ENCODE results near the gene TCF21. TPM values are rescaled to one million over a fixed set of nuclear protein-coding genes. Genes with fewer than 3 reads are reported as not detected.
A peak's percentile ranks its signal among the peaks of the same experiment; 100 is the strongest.

TCF21 gene
- polyA plus RNA-seq, 2 of the 4 experiments (the other 2 are of a cell fraction), result 0.12 to 0.25 TPM

DNA sequence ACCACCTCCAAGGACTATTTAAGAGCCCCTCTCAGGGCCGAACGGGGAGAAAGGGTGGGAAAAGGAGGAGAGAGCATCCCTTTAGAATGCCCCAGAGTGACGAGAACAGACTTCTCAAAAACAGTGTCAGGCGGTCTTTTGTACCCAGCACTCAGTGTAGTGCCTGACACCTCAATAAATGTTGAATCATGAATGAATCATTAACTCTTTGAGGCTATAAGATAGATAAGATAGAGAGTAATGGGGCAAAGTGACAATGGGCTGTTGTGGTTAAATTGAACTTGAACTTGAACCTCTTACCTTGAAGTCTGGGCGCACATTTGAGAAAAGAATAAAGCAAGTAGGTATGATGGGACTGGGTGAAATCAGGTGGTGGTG is 7.4 kb downstream of the TCF21 start:
- Histone ChIP-seq H3K27ac (peak overlapping the region in 1 of 2 experiments; percentile 68; a peak in 3 of 6 replicates), H3K4me1 (peaks cover 19% of the 10 kb centered on the region), H3K4me2 (peak overlapping the region; percentile 37; the same call in 2 of the 3 replicates), H3K9me3 (no peaks in the 10 kb centered on the region), H3K4me3 (no peak overlapping the region)
- CTCF ChIA-PET, result no interaction called here
- POLR2A ChIA-PET, result no interaction called here
- no peak for DNase-seq (ENCODE audit: low read depth in 1 of 2, low spot score in 1 of 2)
- TF ChIP-seq ZFP36 (IDR thresholded peaks at IDR 0.05; ENCODE audit: borderline replicate concordance, partially characterized antibody), result no peak
- WGBS (ENCODE audit: missing lambda C conversion rate), result 71% methylated on average over 5 of the region's 5 CpGs
- ATAC-seq, result no peak
- no peak for FAIRE-seq

GRCh38 chr6:133898263-133898662 is 9.3 kb downstream of the TCF21 start:
- H3K4me1 ChIP-seq, result peaks cover 19% of the 10 kb centered on the region
- POLR2A ChIA-PET, result no interaction called here
- no peak overlapping the region for H3K4me3 ChIP-seq
- WGBS (ENCODE audit: missing lambda C conversion rate), result 56% methylated on average over 1 of the region's 1 CpG
- no peak overlapping the region for H3K4me2 ChIP-seq
- FAIRE-seq (no peak), DNase-seq (ENCODE audit: low read depth in 1 of 2, low spot score in 1 of 2) (no peak), ATAC-seq (no peak)
- CTCF ChIA-PET, result interaction anchor here (0.7 to 1.2 kb wide), 2 partner anchors 89 to 329 kb away, joined by 3 to 4 read pairs; no protein-coding TSS in a partner anchor
- H3K9me3 ChIP-seq, result no peaks in the 10 kb centered on the region
- no peak for TF ChIP-seq MAZ (IDR thresholded peaks at IDR 0.05; ENCODE audit: borderline replicate concordance, low read depth, low read length)
- TF ChIP-seq, protein P1, sequence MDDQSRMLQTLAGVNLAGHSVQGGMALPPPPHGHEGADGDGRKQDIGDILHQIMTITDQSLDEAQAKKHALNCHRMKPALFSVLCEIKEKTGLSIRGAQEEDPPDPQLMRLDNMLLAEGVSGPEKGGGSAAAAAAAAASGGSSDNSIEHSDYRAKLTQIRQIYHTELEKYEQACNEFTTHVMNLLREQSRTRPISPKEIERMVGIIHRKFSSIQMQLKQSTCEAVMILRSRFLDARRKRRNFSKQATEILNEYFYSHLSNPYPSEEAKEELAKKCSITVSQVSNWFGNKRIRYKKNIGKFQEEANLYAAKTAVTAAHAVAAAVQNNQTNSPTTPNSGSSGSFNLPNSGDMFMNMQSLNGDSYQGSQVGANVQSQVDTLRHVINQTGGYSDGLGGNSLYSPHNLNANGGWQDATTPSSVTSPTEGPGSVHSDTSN (IDR thresholded peaks at IDR 0.05), result no peak
- no peak for TF ChIP-seq CBX2 (IDR thresholded peaks at IDR 0.05; ENCODE audit: borderline replicate concordance, low read depth)
- no peak for TF ChIP-seq CHD4 (IDR thresholded peaks at IDR 0.05; ENCODE audit: borderline replicate concordance)
- no peak for TF ChIP-seq CEBPB (IDR thresholded peaks at IDR 0.05)
- no peak for TF ChIP-seq GATA3 (IDR thresholded peaks at IDR 0.05; ENCODE audit: borderline replicate concordance)
- no peak for TF ChIP-seq RAD21 (conservative IDR thresholded peaks at IDR 0.05 in 1 of 2, IDR thresholded peaks at IDR 0.05 in 1 of 2)
- TF ChIP-seq EHMT2 (IDR thresholded peaks at IDR 0.05; ENCODE audit: low read depth), result no peak
- no peak for TF ChIP-seq HDAC2 (IDR thresholded peaks at IDR 0.05)
- TF ChIP-seq, protein P2, sequence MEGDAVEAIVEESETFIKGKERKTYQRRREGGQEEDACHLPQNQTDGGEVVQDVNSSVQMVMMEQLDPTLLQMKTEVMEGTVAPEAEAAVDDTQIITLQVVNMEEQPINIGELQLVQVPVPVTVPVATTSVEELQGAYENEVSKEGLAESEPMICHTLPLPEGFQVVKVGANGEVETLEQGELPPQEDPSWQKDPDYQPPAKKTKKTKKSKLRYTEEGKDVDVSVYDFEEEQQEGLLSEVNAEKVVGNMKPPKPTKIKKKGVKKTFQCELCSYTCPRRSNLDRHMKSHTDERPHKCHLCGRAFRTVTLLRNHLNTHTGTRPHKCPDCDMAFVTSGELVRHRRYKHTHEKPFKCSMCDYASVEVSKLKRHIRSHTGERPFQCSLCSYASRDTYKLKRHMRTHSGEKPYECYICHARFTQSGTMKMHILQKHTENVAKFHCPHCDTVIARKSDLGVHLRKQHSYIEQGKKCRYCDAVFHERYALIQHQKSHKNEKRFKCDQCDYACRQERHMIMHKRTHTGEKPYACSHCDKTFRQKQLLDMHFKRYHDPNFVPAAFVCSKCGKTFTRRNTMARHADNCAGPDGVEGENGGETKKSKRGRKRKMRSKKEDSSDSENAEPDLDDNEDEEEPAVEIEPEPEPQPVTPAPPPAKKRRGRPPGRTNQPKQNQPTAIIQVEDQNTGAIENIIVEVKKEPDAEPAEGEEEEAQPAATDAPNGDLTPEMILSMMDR (IDR thresholded peaks at IDR 0.05), result no peak
- TF ChIP-seq, protein P3, sequence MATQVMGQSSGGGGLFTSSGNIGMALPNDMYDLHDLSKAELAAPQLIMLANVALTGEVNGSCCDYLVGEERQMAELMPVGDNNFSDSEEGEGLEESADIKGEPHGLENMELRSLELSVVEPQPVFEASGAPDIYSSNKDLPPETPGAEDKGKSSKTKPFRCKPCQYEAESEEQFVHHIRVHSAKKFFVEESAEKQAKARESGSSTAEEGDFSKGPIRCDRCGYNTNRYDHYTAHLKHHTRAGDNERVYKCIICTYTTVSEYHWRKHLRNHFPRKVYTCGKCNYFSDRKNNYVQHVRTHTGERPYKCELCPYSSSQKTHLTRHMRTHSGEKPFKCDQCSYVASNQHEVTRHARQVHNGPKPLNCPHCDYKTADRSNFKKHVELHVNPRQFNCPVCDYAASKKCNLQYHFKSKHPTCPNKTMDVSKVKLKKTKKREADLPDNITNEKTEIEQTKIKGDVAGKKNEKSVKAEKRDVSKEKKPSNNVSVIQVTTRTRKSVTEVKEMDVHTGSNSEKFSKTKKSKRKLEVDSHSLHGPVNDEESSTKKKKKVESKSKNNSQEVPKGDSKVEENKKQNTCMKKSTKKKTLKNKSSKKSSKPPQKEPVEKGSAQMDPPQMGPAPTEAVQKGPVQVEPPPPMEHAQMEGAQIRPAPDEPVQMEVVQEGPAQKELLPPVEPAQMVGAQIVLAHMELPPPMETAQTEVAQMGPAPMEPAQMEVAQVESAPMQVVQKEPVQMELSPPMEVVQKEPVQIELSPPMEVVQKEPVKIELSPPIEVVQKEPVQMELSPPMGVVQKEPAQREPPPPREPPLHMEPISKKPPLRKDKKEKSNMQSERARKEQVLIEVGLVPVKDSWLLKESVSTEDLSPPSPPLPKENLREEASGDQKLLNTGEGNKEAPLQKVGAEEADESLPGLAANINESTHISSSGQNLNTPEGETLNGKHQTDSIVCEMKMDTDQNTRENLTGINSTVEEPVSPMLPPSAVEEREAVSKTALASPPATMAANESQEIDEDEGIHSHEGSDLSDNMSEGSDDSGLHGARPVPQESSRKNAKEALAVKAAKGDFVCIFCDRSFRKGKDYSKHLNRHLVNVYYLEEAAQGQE (IDR thresholded peaks at IDR 0.05), result no peak
- TF ChIP-seq KDM5A (IDR thresholded peaks at IDR 0.05), result no peak
- no peak for TF ChIP-seq HOXB13 (CRISPR knock-in tag; IDR thresholded peaks at IDR 0.05; ENCODE audit: low read depth)
- no peak for TF ChIP-seq ELK1 (IDR thresholded peaks at IDR 0.05; ENCODE audit: low read depth, low read length)
- no peak for TF ChIP-seq ZC3H11A (IDR thresholded peaks at IDR 0.05)
- no peak for TF ChIP-seq JUNB (IDR thresholded peaks at IDR 0.05)
- no peak for TF ChIP-seq MYC (IDR thresholded peaks at IDR 0.05; ENCODE audit: borderline replicate concordance, low read length)
- no peak for TF ChIP-seq ZNF302 (CRISPR knock-in tag; IDR thresholded peaks at IDR 0.05)
- no peak for TF ChIP-seq KDM1A (IDR thresholded peaks at IDR 0.05; ENCODE audit: low read depth)
- TF ChIP-seq POLR2A (IDR thresholded peaks at IDR 0.05; ENCODE audit: low read length), result no peak
- H3K27ac ChIP-seq, result 0 out of 6 replicates have a peak overlapping the region, but pooled peaks of 1 of the 2 experiments have one; percentile 19
